Measurements from ENCODE around the gene LYL1.

The LYL1 gene

DNA sequence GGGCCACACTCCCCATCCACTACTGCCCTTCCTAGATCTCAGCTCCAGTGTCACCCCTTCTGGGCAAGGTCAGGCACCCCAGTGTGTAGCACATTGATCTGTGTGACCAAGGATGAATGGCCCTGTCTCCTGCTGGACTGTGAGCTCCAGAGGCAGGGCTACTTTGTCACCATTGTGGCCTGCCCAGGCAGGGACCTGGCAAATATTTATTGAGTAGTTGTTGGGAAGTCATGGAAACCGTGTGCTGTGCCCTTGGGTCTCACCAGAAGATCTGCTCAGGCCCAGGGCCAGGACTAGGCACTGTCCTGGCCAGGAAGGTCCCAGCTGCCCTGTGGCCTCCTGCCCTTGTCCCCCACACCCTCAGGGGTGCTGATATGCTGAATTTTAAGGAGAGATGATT lies 25.9 kb upstream of the LYL1 start:
- no peak for DNase-seq

- no peak for DNase-seq
Observed at GRCh38 chr19:13127811-13128575, 25.3 kb upstream of the LYL1 start.

DNA sequence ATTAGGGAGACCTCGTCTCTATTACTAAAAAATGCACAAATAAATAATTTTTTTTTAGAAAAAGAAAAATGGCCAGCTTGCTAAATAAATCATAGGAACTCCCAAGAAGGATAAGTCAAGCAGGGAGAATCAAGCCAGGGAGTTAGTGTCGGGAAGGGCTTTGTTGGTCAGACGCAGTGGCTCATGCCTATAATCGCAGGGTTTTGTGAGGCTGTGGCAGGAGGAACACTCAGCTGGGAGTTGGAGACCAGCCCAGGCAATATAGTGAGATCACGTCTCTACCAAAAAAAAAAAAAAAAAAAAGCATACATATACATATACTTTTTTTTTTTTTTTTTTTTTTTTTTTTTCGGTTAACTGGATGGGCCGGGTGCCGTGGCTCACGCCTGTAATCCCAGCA lies 24.4 kb upstream of the LYL1 start:
- no peak for DNase-seq

DNA sequence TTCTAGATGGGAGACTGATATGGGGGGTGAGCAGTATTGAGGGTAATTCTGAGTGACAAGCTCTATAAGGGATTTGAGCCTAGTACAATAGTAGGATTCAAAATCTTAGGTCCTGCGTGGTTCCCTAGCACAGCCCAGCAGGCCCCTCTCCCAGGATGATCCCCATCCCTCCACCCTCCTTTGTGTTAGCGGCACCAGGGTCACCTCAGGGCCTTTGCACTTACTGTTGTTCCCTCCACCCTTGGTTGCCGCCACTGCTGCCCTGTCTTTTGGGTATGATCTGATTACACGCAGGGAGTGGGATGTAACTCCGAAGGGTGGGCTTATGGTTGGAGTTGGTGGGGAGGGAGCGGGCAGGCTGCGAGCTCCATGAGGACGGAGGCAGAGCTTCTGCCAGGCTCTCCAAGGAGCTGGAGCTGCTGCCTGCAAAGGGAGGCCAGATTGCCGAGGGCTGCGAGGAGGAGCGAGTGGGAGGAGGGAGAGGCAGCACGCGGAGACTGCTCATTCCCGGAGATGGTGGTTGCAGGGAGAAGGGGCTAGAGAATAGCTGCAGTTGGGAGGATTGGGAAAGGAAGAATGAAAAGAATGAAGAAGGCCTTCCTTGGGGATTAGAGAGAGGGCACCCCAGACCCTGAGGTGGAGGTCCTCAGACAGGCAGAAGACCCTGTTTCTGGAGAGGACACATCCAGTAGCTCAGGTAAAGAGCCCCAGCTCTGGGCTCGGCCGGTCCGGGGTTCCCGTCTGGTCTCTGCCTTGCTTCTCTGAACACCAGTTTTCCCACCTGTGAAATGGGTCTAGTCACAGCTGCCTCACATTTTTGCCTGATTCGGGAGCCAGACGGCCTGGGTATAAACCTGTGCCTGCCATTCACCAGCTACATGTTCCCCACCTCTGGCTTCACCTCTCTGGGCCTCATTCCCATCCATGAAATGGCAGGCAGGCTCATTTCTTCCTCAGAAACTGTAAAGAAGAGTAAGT lies 20.6 kb upstream of the LYL1 start:
- DNase-seq: no peak

- no peak for DNase-seq
Observed at GRCh38 chr19:13122275-13122878, 19.7 kb upstream of the LYL1 start.

- DNase-seq: no peak
Observed at GRCh38 chr19:13121551-13122274, 19.1 kb upstream of the LYL1 start.

- no peak for DNase-seq
Observed at GRCh38 chr19:13120817-13121216, 18.2 kb upstream of the LYL1 start.

GRCh38 chr19:13120031-13120430 lies 17.4 kb upstream of the LYL1 start:
- no peak for DNase-seq

- no peak for DNase-seq
Observed at GRCh38 chr19:13119627-13120026, 17.0 kb upstream of the LYL1 start.

DNA sequence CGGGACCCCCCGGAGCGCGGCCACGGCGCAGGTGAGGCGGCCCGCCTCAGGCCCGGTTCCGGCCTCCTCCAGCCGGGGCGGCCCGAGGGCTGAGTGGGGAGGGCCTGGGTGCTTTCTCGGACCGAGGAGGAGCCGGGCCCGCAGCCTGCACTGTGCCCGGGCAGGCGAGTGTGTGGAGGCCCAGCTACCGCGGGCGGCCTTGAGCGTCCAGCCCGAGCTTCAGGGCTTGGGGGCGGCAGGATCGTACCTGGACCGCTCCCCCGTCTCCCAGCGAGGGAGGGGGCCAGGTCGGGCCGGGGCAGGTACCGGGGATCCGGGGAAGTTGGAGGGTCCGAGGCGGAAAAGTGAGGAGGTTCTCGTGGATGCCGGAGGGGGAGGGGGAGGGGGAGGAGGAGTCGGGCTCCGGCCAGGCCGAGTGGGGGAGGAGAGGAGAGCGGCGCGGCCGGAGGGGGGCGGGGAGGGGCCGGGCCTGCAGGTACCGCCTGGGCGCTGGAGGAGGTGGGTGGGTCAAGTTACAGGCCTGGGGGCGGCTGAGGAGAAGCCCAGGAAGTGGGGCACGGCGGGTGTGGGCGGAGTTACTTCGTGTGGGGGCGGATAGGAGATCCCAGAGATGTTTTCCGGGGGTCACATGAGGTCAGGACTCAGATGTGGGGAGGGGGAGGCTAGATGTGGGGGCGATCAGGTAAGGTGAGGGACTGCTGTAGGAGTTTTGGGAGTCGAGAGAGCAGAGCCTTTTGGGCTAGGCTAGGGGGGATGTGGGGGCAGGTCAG lies 16.0 kb upstream of the LYL1 start:
- peak; percentile 60 for DNase-seq

DNA sequence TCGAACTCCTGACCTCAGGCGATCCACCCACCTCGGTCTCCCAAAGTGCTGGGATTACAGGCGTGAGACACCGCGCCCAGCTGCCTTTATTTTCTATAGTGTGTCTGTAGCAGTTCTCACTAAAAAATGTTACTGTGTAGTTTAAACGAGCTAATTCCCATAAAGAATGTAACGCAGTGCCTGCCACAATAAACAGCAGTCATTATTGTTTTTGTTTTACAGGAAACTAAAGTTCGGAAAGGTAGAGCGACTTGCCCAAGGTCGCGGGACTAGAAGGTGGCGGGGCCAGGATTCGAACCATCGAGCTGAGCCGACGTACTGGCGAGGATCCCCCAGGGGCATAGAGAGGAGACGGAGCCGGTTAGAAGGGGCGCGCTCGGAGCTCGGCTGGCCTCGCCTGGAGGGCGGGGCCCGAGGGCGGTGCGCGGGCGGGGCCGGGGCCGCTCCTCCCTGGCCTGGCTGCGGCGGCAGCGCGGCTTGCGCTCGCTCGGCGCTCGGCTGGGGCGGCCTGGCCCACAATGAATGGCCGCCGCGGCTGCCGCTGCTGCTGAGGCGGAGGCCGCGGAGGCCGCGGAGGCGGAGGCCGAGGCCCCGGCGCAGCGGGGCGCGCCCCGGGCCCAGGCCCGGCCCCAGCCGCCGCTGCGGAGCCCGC lies 15.2 kb upstream of the LYL1 start, which contains the start of gene NACC1:
Gene NACC1 (plus strand): TSS at position 493 of the 652 bp plus-strand sequence. CDS start 16,944 bp downstream, outside the sequence.
- DNase-seq: peak; percentile 93

GRCh38 chr19:13117176-13117771 lies 14.6 kb upstream of the LYL1 start:
- no peak for DNase-seq

- peak; percentile 96 for DNase-seq
Observed at GRCh38 chr19:13116282-13117175, 13.9 kb upstream of the LYL1 start, which contains the start of gene TRMT1. TSS of gene TRMT1 (minus strand) at chr19:13116740. CDS start at chr19:13116399, 341 bp downstream.

DNA sequence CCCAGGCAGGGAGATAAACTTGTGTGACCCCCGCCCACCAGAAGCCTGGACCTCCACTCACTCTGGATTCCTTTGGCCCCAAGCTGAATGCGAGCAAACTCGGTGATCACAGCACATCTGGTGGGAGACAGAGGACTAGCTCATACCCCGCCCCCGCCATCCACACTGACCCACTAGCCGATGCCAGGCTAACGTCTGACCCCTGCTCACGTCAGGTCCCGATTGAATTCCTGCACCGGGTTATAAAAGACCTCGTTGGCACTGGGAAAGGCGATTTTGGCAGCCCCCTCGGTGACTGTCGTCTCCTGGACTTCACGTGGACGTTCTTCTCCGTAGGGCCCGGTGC lies 13.3 kb upstream of the LYL1 start:
- peak; percentile 27 for DNase-seq

DNA sequence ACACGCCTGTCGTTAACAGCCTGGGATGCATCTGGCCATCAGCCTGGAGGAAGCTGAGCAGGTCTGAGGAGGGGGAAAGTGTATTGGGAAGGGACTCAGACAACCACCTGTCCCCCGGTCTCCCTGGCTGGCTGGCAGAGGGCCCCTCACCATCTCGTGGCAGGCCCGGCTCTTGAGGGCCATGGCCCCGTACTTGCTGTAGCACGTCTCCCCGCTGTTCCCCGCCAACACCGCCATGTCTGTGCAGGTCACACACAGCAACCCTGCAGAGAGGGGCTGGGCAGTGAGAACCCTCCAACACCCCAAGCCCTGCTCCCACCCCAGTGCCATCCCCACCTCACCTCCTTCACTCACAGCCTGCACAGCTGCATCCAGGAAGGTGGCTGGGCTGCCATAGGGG lies 9.9 kb upstream of the LYL1 start:
- no peak for DNase-seq

- no peak for DNase-seq
Observed at GRCh38 chr19:13110099-13110610, 7.5 kb upstream of the LYL1 start.

DNA sequence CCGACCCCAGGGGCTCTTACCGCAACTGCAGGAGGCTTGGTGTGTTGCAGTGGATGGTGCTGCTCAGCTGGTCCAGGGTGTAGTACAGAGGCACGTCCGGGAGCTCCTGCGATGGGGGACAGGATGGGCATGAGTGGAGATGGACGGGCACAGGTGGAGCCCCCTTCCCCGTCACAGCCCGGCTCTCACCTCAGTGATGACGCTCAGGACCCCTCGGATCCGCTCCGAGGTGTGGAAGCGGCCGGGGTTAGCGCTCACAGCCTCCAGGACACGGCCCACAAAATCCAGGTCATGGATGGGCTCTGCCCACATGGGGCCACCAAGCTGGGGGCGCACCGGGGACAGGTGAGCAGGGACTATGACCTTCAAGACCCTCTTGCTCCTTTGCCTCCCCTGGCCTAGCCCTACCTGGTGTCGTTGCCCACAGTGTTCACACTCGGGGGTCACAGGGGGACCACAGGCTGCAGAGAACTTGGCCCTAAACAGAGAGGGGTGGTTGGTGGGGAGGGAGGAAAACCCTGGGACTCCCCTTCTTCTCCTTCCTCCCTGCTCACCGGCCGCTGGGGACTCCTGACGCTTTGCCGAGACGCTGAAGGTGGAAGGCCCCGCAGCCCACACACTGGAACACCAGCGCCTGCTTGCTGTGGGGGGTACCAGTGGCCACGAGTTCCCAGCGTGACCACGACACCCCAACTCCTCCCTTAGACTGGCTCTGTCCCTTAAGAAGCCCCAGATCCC lies 6.9 kb upstream of the LYL1 start:
- no peak for DNase-seq

GRCh38 chr19:13104848-13105711 lies 2.4 kb upstream of the LYL1 start:
- DNase-seq: peak; percentile 42

Measured in activated CD4-positive, alpha-beta T cell treated with anti-CD3 and anti-CD28 coated beads for 48 hours (primary cell).